GM12875 (cell line): ENCODE results near the gene RNASE8.

Experiments
- H3K4me3 ChIP-seq: one replicate; pipeline ENCODE4 v1.5.1; 2011; ENCODE audit warnings: low read depth, low read length, control low read depth
- CTCF ChIP-seq: IDR thresholded peaks from 2 replicates; pipeline ENCODE4 v1.5.1; 2011; ENCODE audit warnings: low read depth, mild to moderate bottlenecking, control low read depth, inconsistent platforms, low read length, moderate library complexity, borderline replicate concordance; ENCODE audit not compliant: insufficient read depth

Gene RNASE8

GRCh38 chr14:21104448-21105060 is 46.9 kb downstream of the RNASE8 start:
- peak overlapping the region; percentile 81 for H3K4me3 ChIP-seq
- peak; percentile 94 for TF ChIP-seq CTCF

GRCh38 chr14:21105095-21105494 is 47.5 kb downstream of the RNASE8 start:
- TF ChIP-seq CTCF = no peak
- H3K4me3 ChIP-seq = no peak overlapping the region

- no peak overlapping the region for H3K4me3 ChIP-seq
- TF ChIP-seq CTCF = no peak
Observed at GRCh38 chr14:21106176-21106497, 48.5 kb downstream of the RNASE8 start.

- peak; percentile 88 for TF ChIP-seq CTCF
- H3K4me3 ChIP-seq = no peak overlapping the region
Observed at GRCh38 chr14:21106498-21107282, 49.1 kb downstream of the RNASE8 start.

GRCh38 chr14:21107283-21107800 is 49.7 kb downstream of the RNASE8 start:
- no peak overlapping the region for H3K4me3 ChIP-seq
- TF ChIP-seq CTCF = no peak
